ENCODE measurements around the gene NLRP1. TPM values are rescaled to one million over a fixed set of nuclear protein-coding genes. Genes with fewer than 3 reads are reported as not detected.

Gene NLRP1
- total RNA-seq, 2 experiments from 2014 or later: 18.7 to 24.6 TPM

- TSS peak; percentile 72 for BruUV-seq (replicated peaks)
- peak overlapping the region; percentile 48 for H3K27ac ChIP-seq (ENCODE audit: low read depth, low read length, poor library complexity, severe bottlenecking)
- intact Hi-C loops (cut with micrococcal nuclease; ENCODE audit: unreplicated experiment): loop anchor here (5.0 kb wide), 1 partner anchor 96 kb away; the partner anchor contains the start of genes DERL2 and MIS12
- TF ChIP-seq EZH2phosphoT487 (IDR thresholded peaks at IDR 0.05; ENCODE audit: borderline replicate concordance, low read depth, low read length) (no peak), CTCF (conservative IDR thresholded peaks at IDR 0.05; ENCODE audit: low read length) (no peak)
- H3K9me2 ChIP-seq (ENCODE audit: insufficient read depth, low read length): no peaks in the 10 kb centered on the region
- H2AFZ ChIP-seq (ENCODE audit: low read length): peak overlapping the region; percentile 92
- peak overlapping the region; percentile 68 for H3K4me3 ChIP-seq (ENCODE audit: low read depth, low read length, poor library complexity, severe bottlenecking)
- peak overlapping the region; percentile 87 for H3K4me2 ChIP-seq (ENCODE audit: low read length)
- ChIA-PET POLR2A (no interaction called here), CTCF (ENCODE audit: unreplicated experiment) (no interaction called here)
- H3K36me3 ChIP-seq (ENCODE audit: insufficient read depth, low read length): peaks cover 6% of the 10 kb centered on the region; the same call in 1 of the 2 replicates
- H4K20me1 ChIP-seq (ENCODE audit: insufficient read depth, low read length): no peaks in the 10 kb centered on the region
- no peaks in the 10 kb centered on the region for H3K79me2 ChIP-seq (ENCODE audit: insufficient read depth, low read depth, low read length)
- H3K4me1 ChIP-seq (ENCODE audit: insufficient read depth, low read length, poor library complexity, severe bottlenecking): peaks cover 26% of the 10 kb centered on the region
- no peak for DNase-seq (ENCODE audit: low spot score)
- no peaks in the 10 kb centered on the region for H3K9me3 ChIP-seq (ENCODE audit: low read length)
These were observed 605 bp downstream of the NLRP1 start for GRCh38 chr17:5583426-5584382.

- ChIA-PET POLR2A (interaction anchor here (0.5 kb wide), 1 partner anchor 546 kb away, joined by 3 read pairs; no protein-coding TSS in a partner anchor), CTCF (ENCODE audit: unreplicated experiment) (no interaction called here)
- Histone ChIP-seq H3K4me1 (ENCODE audit: insufficient read depth, low read length, poor library complexity, severe bottlenecking) (peaks cover 26% of the 10 kb centered on the region), H3K9me2 (ENCODE audit: insufficient read depth, low read length) (no peaks in the 10 kb centered on the region), H3K4me3 (ENCODE audit: low read depth, low read length, poor library complexity, severe bottlenecking) (no peak overlapping the region), H3K4me2 (ENCODE audit: low read length) (peak overlapping the region; percentile 87), H2AFZ (ENCODE audit: low read length) (no peak overlapping the region), H3K36me3 (ENCODE audit: insufficient read depth, low read length) (peaks cover 6% of the 10 kb centered on the region; the same call in 1 of the 2 replicates), H4K20me1 (ENCODE audit: insufficient read depth, low read length) (no peaks in the 10 kb centered on the region), H3K79me2 (ENCODE audit: insufficient read depth, low read depth, low read length) (no peaks in the 10 kb centered on the region), H3K9me3 (ENCODE audit: low read length) (no peaks in the 10 kb centered on the region), H3K27ac (ENCODE audit: low read depth, low read length, poor library complexity, severe bottlenecking) (no peak overlapping the region)
- DNase-seq (ENCODE audit: low spot score): peak; percentile 30
- no TSS peak for BruUV-seq (replicated peaks)
- intact Hi-C loops (cut with micrococcal nuclease; ENCODE audit: unreplicated experiment): loop anchor here (5.0 kb wide), 1 partner anchor 95 kb away; the partner anchor contains the start of genes DERL2 and MIS12
- TF ChIP-seq EZH2phosphoT487 (IDR thresholded peaks at IDR 0.05; ENCODE audit: borderline replicate concordance, low read depth, low read length) (no peak), CTCF (conservative IDR thresholded peaks at IDR 0.05; ENCODE audit: low read length) (no peak)
These were observed 1.8 kb downstream of the NLRP1 start for GRCh38 chr17:5582209-5583185.

All from OCI-LY7 (cell line).